Occipital lobe (tissue), 2 donors: ENCODE measurements around the gene NAP1L4. TPM values are rescaled to one million over a fixed set of nuclear protein-coding genes. Genes with fewer than 3 reads are reported as not detected.

Experiments used
- DNase-seq: peaks from one replicate; lab custom pipeline; 2025; lab: John Stamatoyannopoulos, UW
- total RNA-seq: library from RNA; depleted of rRNA; stranded (reverse); fragments of >200 nt; gene quantifications from one replicate; pipeline ENCODE4 v1.2.3, GENCODE V29; 2014

Gene NAP1L4
- total RNA-seq, 1 donor from 2014 or later = 207 TPM

DNA sequence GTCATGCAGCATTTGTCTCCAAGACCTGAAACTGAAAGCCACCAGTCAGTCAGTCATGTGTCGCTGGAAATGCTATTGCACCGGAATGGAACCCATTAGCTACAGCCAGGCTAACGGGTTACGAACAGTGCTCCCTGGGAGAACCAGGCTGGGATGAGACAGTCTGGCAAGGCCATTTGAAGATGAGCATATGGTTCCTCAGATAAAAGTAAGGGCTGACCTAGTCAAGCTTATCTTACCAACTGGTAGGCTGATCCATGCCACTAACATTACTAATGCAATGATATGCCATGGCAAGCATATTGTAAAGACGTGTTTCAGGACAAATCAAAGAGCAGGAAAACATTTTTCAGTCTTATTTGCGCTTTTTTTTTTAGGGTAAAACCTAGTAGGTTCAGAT lies 28.4 kb downstream of the NAP1L4 start:
- no peak for DNase-seq

DNA sequence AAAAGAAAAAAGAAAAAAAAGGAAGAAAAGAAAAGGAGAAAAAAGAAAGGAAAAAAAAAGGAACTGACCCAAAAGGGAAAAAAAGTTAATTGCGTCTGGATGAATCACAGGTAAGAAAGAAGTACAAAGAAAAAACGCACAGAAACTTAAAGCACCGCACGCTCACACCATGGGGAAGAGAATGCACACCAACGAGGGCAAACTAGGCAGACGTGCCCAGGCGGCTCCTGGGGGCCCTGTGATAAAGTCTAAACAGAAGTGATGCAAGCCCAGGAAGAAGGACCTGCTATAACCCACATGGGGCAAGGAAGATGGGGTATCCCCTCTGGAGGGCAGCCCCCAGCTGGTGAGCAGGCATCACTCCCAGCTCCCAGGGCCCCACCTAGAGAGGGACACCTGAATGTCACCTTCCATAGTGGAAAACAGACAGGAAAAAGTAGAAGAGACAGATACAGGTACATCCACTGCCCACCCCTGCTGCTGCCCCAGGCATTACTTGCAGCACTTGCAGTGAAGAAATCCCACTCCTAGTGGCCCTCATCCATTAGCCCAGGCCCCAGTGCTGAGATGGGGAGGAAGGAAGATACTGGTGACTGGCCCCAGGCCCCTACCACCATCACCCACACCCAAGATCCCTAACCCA lies 28.9 kb downstream of the NAP1L4 start:
- no peak for DNase-seq

DNA sequence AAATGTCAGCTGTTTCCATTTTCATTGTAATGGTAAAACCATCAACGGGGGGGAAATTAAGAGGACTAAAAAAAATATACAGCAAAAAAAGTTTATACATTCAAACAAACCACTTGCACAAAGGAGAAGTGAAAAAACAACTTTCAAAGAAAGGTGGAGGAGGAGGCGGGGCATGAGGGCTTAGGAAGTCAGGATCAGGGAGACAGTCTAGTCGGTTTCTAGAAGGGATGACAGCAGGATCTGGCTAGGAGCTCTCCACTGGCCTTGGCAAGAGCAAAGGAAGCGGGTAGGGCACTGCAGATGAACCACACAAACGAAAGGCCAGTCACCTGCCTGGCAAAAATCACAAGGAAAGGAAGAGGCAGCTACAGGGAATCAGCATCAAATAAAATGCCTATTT lies 31.0 kb downstream of the NAP1L4 start:
- DNase-seq = no peak

DNA sequence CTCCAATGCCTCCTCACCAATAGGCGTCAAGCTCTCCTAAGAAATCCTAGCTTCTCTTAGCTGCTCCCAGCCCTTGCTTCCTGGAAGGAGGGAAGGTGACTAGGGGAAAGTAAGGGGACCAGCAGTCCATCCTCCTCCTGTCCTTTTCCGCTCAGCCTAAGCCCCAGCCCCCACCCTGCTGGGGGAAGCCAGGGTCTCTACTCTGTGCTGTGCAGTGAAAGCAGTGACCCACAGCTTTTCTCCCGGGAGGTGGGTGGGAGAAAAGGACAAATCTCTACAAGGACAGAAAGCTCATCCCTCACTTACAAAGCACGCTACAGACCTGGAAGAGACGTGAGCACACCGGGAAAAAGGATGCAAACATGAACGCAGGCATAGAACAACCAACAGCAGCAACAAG lies 32.0 kb downstream of the NAP1L4 start:
- DNase-seq = no peak

DNA sequence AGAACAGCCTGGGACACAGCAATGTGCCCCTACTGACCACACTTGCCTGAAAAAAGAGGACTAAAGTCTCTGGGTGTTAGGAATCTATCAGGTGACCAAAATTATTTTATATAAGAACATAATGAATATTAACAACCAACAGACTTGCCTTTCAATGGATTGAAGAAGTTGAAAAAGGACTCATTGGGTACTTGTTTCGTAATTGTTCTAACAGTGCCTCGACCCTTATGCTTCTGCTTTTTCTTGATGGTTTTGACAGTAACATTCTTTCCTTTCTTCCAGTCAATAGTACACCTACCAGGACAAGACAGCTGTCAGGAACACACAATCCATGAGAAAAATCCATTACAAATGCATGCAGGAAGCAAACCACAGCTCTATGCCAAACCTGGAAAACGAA lies 33.9 kb downstream of the NAP1L4 start:
- DNase-seq = no peak

DNA sequence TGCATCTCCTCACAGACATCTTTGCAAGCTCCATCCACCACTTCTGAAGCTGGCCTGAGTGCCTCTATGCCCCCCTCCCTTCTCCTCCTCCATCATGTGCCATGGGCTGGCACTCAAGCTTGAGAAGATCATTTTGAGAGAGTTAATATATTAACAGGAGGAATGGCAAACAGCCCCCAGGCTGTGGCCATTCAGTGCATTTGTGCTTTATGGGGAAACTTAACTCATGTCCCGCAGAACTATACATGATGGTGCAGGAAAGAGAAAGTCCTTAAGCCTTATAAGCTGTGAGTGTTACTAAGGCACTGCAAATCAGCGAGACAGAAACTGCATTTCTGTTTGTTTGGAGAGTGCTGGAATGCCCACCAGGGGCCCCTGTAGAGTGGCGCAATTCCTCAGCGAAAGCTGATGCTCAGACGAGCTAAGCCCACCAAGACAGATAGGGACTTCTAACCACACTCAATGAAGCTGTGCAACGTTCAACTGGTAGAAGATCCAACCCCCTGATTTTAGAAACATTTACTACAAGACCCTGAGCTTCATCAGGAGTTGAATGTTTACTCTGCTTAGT lies 36.1 kb downstream of the NAP1L4 start:
- DNase-seq = no peak

DNA sequence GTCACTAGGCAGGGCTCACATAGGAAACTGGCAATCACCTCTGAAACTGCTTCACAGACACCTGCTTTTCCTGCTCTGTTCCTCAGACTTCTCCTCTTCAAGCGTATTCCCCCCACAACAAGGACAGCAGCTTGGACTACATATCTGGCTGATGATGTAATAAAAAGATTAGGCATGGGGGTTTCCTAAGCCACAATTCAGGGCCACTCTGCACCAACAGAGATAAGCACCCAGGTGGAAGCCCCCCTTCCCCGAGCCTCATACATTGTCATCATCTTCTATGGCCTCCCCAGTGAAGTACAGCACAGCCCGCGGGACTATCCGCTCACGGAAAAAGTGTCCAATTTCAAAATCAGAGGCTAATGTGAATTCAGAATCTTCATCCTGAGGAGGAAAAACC lies 37.9 kb downstream of the NAP1L4 start:
- DNase-seq = no peak

DNA sequence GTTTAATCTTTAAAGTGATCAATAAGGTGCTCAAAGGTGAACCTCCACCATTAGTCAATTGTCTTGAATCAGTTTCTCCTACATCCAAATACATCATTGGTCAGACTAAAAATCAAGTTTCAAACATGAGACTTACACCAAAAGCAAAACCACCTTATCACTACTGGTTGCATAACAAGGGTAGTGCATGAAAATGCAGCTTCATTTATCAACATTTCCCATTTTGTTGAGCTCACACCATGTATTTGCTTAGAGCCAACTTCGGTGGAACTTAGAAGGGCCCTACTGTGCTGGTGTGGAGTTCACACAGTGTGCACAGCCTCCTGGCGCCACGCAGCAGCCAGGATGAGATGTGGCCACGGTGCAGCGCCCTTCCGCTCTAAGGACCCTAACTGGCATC lies 39.8 kb downstream of the NAP1L4 start:
- no peak for DNase-seq

DNA sequence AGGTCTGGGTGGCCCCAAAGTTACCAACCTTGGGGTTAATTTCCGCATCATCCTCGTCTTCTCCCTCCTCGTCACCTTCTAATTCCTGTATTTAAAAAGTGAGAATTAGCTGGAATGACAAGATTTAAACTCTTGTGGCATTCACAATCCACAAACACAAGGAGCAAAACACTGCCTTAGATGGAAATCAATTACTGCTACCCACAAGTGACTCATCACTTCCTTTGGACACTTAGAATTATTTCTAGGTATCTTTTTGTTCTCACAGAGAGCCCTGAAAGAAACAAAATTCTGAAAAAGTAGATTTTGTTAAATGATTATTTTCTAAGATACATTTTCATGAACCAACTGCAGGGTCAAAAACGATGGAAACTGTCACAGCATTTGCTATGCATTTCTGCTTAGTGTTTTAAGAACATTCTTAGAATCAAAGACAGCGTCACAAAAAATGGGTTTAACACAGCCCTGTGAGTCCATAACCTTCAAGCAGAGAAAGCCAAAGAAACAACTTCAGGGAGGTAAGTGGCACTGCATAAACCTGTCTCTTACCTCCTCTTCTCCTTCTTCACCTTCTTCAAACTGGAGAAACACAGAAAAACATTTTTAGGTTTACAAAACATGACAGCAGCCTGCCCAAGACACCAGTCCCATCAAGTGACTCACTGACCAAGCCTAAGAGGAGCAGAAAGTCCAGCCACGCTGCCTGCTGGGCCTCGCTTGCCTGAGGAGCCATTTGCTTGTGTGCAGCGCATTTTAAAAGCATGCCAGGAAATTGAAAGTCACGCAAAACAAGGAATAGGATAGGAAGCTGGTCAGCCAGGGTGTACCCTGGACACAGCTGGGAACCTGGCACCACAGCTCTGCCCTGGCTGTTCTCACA lies 40.7 kb downstream of the NAP1L4 start:
- DNase-seq = no peak

DNA sequence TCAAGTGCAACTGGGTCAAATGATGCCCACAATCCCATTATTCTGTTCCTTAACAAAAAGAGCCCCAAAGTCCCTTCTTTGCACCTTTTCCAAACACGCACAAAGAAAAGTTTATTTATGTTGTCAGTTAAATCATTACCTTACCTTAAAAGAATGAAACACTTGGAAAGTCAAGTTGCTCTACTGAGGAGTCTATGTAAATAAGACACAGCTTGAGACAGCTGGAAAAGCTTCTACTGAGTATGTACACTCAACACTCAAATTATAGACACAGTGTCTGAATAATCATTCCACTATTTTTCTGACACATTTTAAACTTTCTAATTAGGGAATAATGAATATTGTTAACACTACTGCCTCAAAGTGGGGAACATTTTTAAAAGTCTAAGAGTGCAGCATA lies 41.3 kb downstream of the NAP1L4 start:
- DNase-seq = no peak

DNA sequence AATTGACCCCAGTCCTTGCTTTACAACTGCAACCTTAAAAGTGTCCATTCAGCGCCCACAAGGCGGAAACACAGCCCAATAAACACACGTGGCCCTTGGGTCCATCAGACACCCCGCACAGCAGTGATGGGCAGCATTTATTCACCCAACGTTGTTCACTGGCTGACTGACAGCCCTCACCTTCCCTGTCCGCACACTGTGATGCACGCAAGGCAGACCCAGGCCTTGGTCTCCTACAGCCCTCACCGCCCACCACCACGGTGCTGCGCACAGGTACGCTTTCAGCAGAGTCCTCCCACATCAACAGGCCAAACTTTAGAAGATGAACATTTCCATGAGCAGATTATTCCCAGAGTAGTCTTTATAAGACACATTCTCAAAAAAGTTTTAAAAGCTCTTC lies 42.2 kb downstream of the NAP1L4 start:
- DNase-seq = no peak

DNA sequence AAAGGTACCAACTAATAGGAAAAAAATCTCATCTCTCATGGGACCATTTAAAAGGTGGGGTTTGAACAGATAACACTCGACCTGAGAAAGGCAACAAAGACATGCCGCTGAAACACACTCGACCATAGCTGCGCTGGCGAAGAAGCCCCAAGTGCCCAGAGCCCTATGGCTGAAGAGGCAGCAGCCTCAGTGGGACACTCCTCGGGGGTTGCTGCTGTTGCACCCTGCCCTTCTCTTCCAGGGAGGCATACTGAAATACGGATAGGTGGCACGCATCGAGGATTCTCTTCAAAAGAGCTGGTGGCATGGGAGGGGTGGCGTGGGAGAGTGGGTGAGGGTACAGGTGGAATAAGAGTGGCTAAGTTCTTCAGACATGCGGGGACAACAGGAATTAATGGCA lies 44.4 kb downstream of the NAP1L4 start:
- no peak for DNase-seq

DNA sequence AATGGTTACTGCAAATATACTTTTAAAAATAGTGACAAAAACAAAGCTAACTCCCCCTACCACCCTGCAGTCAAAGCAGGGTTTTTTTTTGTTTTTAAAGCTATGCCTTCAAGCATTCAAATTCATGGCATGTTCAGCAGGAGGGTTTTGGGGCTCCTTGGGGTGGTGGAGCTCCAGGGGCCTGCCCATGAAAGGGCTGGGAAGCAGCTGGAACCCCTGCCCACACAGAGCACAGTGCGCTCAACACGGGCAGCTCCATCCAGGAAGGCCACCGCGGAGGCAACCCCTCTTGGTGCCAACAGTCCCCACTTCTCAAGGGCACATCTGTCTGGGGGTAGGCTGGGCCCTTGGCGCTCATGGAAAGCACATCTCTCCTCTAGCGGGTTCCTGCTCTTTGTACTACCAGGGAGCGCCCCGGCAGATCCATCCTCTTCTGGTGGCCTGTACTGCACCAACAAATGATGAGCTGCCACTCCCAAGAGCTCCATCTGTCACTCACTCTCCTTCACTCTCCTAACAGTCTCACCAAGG lies 46.3 kb downstream of the NAP1L4 start:
- no peak for DNase-seq

DNA sequence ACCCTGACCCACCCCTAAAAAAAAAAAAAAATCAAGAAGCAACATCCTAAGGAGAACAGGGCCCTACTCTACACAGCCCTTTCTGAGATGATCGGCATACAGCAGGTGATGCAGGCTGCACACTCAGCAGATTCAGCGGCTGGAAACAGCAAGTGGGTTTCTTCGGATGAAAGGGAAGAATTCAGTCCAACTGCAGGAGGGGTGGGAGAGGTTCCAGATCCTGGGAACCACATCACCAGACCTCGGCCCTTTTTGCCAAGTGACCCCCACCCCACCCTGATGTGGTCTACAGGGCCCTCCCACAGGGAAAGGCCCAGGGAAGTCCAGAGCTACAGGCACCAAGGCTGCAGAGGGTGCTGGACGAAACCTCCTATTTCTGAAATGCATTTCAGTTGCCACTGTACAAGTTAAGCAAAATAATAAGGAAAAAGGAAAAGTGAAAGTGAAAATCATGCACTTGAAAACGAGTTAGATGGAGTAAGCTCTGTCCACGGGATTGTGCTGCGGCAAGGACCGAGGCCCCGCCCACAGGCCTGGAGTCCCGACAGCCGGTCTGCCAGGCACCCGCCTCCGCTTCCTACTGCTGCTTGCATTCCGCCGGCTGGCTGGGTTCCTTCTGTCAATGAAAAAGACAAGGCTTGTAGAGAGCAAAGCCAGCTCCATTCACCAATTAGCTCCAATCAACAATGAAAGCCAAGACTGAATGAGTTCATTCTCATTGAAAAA lies 46.9 kb downstream of the NAP1L4 start:
- DNase-seq = peak; percentile 91

DNA sequence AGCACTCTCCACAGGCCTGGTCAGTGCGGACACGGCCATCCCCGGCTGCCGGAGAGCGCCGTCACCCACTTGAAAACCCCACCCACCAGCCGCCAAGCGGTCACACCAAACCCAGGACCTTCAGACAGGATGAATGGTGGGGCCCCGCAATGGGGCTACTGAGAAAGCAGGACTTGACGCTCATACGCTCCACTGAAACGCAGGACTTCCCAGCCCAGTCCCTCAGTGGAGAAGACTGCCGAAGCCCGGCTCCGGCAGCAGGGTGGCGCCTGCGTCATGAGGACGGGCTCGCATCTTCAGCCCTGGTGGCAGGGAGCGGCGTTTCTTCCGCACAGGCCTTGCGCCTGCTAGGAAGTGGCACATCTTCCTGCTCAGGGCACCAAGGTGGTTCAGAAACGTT lies 47.6 kb downstream of the NAP1L4 start:
- DNase-seq = no peak

DNA sequence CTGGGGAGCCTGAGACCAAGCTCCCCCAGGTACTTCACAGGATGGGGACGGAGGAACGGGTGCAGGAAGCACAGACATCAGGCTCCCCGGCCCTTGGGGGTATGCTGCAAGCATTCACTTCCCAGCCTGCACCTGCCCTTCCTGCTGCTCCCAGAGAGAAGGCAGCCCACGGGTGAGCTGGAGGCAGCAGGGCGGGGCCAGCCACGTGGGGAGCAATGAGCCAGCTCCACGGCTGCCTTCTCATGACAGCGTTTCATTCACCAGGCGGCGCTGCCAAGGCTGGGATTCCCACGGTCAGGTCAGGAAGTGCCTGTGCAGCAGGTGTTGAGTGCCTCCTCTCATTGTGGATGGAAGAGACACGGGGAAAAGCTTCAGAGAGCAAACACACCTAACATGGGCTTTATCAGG lies 48.4 kb downstream of the NAP1L4 start:
- DNase-seq = no peak

DNA sequence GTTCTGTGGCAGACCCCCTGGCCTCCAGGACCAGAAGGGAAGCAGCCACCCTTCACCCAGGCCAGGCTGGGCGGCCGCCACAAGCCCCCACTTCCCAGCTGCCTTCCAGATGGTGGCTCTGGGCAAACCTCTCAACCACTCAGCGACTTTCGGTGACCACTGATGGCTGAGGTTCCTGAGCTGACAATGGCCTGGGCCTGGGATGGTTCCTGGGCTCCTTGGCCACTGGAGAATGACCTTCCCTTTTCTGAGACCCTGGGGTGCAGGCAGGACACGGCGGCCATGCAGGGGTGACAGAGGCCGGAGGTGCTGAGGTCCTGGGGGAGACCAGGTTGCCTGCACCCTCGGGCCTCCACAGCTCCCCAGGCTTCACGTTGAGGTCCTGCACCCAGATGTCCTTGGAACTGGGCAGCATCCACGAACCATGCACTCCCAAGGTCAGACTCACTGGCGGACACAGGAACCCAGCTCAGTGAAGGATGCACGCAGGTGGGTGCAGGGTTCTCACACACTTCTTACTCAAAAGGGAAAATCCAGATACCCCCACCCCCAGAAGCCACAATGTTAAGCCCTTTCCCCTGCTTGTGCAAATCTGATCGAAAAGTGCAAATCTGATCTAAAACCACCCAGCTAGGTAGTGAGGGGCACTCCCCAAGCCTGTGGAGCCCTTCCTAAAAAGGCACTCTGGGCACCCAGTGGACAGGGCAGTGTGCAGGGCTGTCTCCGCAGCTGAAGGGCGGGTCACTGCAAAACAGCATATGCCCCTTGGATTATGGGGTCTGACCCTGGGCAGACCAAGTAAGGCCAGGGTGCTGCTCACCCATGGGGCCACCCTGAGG lies 49.0 kb downstream of the NAP1L4 start:
- no peak for DNase-seq

DNA sequence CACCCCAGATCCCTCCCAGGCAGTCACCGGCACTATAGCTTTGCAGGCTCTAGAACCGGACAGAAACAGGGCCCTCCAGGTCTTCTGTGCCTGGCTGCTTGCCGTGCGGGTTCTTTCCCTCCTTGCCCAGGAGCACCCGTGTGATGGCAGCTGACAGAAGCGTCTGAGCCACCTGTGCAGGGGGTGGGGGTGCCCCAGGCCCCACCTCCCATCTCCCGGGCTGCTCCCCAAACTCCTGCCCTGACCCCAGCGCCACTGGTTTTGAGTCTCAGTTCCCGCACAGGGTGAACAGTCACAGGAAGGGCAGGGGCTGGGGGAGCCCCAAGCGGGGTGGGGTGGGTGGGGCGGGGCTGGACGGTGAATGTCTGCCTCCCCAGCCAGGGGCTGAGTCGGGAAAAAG lies 49.7 kb downstream of the NAP1L4 start:
- DNase-seq = no peak

DNA sequence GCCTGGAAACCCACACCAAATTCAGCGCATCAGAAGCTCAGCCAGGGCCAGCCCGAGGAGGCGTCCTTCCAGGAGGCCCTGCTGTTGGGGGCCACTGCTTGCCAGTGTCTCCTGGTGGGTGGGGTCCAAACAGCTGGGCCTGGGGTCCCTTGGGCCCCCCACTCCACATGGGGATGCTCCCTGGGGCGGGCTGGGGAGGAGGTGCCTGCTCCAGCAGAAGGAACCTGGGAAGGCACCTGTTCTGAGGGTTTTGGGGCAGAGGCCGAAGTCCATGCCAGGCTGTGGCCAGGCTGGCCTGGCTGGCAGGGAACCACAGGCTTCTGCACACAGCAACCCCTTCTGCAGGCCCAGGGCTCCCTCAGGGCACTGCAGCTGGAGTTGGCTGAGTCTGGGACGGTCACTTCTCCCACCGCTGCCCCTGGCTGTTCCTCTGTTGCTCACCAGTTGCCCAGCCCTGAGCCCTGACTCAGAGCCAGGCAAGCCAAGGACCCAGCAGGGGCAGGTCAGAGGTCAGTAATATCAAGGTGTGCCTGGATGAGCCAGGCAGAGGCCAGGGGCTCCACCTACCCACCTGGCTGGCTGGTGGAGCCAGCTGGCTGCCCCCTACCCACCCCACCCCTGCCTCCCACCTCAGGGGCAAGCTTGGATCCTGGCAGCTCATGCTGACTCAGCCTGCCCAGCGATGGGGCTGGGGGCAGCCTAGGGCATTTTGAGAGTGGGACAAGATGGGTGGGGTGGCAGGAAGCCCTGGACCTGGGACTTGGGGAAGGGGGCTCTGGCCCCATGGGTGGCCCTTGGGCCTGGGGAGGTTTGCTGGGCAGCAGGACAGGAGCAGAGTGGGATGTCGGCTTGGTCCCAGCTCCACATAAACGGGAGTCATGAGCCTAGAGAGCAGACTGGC lies 51.0 kb downstream of the NAP1L4 start:
- no peak for DNase-seq
